HG02610 (cell line): ENCODE data around the gene LHFPL6.
"Not testable (repeated sequence)": the region's sequence is repeated elsewhere in the genome, so short reads cannot be mapped to it uniquely, and the experiment has no call there.

Experiments used
- ATAC-seq: cut with Tn5 transposase; IDR thresholded peaks from one replicate; pipeline ENCODE4 v1.9.1; 2021; ENCODE audit warnings: mild to moderate bottlenecking, moderate library complexity; ENCODE audit not compliant: unreplicated experiment

The LHFPL6 gene

GRCh38 chr13:39363382-39363772 is 239.6 kb downstream of the LHFPL6 start:
- no peak for ATAC-seq

GRCh38 chr13:39362652-39363381 is 240.2 kb downstream of the LHFPL6 start:
- no peak for ATAC-seq

GRCh38 chr13:39353988-39354387 is 249.0 kb downstream of the LHFPL6 start:
- ATAC-seq: no peak

- no peak for ATAC-seq
Measured at GRCh38 chr13:39350461-39350881, 252.5 kb downstream of the LHFPL6 start.

- ATAC-seq: no peak
Measured at GRCh38 chr13:39349391-39349960, 253.5 kb downstream of the LHFPL6 start.

GRCh38 chr13:39347926-39348901 is 254.8 kb downstream of the LHFPL6 start:
- ATAC-seq: no peak

- ATAC-seq: no peak
Measured at GRCh38 chr13:39345982-39346381, 257.0 kb downstream of the LHFPL6 start.

GRCh38 chr13:39341251-39341650 is 261.7 kb downstream of the LHFPL6 start:
- no peak for ATAC-seq

GRCh38 chr13:39338114-39338513 is 264.9 kb downstream of the LHFPL6 start:
- ATAC-seq: not testable (repeated sequence)

GRCh38 chr13:39336937-39337336 is 266.1 kb downstream of the LHFPL6 start:
- no peak for ATAC-seq

GRCh38 chr13:39336207-39336606 is 266.8 kb downstream of the LHFPL6 start:
- no peak for ATAC-seq

- ATAC-seq: no peak
Measured at GRCh38 chr13:39335721-39336120, 267.3 kb downstream of the LHFPL6 start.

- ATAC-seq: no peak
Measured at GRCh38 chr13:39330504-39330903, 272.5 kb downstream of the LHFPL6 start.

GRCh38 chr13:39329182-39329639 is 273.8 kb downstream of the LHFPL6 start:
- no peak for ATAC-seq

- ATAC-seq: no peak
Measured at GRCh38 chr13:39327172-39327479, 275.9 kb downstream of the LHFPL6 start.

GRCh38 chr13:39326469-39327171 is 276.4 kb downstream of the LHFPL6 start:
- no peak for ATAC-seq

- no peak for ATAC-seq
Measured at GRCh38 chr13:39324806-39325311, 278.1 kb downstream of the LHFPL6 start.

GRCh38 chr13:39322836-39323585 is 280.0 kb downstream of the LHFPL6 start:
- ATAC-seq: no peak

- ATAC-seq: no peak
Measured at GRCh38 chr13:39321574-39321973, 281.4 kb downstream of the LHFPL6 start.

GRCh38 chr13:39318161-39318560 is 284.8 kb downstream of the LHFPL6 start:
- no peak for ATAC-seq
